Skin of body (tissue), 2 donors: ENCODE data around the gene OXT. TPM values are rescaled to one million over a fixed set of nuclear protein-coding genes. Genes with fewer than 3 reads are reported as not detected.

Source experiments
- DNase-seq: peaks from one replicate; lab custom pipeline; 2025; lab: John Stamatoyannopoulos, UW
- total RNA-seq: library from RNA; depleted of rRNA; stranded (reverse); fragments of >200 nt; gene quantifications from one replicate; pipeline ENCODE4 v1.2.3, GENCODE V29; 2014

Gene OXT
- total RNA-seq, 1 donor from 2014 or later: not detected

DNA sequence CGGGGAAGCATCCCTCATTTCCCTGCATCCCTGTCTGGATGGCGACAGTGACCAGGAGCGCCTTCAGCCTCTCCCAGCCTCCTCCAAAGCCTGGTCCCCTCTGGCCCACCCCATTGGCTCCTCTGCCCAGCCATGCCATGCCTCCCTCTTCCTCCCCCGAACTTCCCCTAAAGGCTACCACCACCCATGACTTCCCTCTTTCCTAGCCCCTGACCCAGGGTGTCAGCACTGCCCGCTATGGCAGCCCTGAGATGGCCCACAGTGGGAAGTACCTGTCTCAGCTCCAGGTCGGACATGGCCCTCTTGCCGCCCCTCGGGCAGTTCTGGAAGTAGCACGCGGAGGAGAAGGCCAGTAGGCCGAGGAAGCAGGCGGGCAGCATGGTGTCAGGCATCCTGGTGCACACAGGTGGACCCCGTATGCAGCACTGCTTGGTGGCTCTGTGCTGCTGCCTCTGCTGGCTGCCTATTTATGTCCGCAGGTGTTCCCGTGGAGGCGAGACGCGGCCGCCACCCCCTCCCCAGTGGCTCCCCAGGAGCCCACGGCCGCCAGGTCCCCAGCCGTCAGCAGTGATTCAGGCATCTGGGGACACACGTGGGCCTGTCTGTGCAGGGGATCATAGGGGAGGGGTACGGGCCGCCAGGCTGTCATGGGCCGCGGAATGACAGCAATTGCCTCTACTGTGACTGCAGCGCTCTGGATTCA lies 13.0 kb downstream of the OXT start, which contains the start of gene AVP:
AVP (minus strand) TSS at position 442 of the 703 bp plus-strand sequence; CDS start at position 392, 50 bp downstream.
- DNase-seq: no peak

DNA sequence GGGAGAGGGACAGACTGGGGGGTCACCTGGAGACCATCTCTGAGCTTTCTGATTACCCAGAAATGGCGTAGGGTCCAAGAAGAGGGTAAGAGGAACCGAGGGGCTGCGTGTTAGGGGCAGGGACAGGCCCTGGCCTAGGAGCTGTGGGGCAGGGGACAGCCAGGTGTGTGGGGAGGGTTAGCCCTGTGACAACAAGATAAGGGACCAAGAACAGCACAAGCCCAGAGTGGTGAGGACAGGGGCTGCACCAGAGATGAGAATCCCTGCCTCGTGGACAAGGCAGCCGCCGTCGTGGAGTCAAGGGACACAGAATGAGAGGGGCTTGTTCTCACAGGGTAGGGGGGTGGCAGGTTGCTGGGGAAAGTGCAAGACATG lies 13.6 kb downstream of the OXT start:
- no peak for DNase-seq

DNA sequence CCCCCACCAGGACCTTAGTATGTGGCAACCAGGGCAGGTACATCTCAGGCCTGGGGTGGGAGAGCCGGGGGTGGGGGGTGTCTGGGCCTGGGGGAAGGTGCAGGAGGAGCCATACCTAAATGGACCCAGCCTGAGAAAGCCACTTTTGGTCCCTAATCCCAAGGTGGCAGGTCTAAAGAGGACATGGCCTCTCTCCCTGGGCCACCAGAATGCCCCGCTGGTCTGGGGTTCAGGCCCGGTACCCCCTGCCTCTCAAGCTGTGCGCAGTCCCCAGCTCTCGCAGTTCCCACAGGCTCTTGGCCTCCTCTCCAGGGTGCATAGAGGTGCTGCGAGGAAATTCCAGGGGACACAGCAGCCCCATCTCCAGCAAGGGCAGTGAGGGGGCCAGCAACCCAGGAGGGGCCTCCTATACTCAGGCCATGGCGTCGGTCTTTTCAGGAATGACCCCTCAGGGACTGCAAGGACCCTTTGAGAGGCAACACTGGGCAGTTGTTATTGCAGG lies 14.2 kb downstream of the OXT start:
- DNase-seq: no peak

DNA sequence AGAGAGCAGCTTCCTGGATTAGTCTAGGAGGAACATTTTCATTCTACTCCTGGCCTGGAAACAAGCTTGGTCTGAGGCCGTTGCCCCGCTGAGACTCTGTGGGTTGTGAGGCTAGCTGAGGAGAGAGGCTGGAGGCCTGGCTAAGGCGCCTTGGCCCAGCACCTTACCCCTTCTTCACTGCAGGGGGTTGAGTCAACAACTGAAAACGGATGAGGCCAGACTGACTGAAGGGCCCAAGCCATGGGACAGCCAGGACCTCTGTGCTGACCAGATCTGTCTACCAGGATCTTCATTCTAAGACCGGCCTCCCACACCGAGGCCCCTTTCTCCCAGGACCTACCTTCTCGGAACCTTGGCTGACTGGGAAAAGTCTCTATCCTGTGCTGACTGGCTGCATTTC lies 16.6 kb downstream of the OXT start:
- DNase-seq: no peak

DNA sequence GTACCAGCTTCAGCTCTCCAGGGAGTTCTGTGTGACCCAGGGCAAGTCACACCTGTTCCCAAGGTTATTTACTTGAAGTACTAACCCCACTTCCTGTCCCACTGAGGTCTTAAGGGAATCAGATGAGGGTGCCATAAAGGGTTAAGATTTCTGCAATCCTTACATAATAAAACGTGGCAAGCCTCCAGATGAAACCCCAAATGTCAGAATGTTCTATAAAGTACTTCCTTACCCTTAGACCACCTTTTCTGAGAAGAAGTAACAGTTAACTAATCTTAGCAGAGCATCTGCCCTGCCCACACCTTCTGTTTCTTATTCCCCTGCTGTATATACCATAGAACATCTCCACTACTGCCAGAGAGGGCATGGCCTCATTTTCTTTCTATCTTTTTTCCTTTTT lies 19.1 kb downstream of the OXT start:
- no peak for DNase-seq

DNA sequence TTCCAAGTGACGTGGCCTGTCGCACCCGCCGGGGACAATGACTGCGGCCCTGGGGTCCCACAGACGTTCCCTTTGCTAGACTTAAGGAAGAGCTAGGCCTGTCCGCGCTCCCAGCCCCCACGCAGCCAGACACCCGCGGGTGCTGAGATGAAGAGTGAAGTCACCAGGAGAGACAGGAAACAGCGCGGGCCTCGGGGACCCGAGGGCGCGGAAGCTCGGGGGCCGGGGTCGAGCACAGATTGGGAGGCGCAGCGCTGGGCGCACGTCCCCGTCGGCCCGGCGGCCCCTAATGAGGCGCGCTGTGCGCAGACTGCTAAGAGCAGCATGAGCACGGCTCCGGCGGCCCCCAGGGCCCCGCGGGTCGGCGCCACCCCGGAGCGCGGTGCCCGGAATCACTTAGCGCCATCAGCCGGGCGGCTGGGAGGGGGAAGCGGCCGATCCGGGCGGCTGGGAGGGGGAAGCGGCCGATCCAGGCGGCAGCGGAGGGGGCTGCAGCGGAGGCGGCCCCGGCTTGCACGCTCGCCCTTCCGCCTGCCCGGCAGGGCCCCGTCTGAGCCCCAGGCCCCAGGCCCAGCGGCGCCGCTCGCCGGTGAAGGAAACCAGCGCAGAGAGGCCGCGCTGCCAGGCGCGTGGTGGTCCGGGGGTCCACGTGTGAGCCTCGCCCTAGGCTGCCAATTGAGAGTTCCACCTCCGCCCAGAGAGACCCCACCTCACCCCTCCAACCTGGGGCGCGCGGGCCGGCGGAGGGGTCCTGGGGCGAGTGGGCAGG lies 21.4 kb downstream of the OXT start:
- DNase-seq: no peak

DNA sequence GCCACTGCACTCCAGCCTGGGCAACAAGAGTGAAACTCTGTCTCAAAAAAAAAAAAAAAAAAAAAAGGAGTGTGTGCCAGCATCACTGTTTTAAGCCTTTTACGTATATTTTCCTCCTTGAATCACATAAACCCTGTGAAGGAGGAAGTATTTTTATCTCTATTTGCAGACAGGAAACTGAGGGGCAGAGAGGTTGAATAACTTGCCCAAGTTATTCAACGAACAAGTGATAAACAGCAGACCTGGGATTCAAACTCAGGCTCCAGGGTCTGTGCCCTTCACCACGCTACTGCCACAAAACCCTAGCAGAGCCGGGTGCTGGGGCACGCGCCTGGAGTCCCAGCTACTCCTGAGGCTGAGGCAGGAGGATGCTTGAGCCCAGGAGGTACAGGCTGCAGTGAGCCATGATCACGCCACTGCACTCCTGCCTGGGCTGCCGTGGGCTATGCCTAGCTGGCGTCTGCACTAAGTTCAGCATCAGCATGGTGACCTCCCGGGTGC lies 22.5 kb downstream of the OXT start:
- DNase-seq: no peak

DNA sequence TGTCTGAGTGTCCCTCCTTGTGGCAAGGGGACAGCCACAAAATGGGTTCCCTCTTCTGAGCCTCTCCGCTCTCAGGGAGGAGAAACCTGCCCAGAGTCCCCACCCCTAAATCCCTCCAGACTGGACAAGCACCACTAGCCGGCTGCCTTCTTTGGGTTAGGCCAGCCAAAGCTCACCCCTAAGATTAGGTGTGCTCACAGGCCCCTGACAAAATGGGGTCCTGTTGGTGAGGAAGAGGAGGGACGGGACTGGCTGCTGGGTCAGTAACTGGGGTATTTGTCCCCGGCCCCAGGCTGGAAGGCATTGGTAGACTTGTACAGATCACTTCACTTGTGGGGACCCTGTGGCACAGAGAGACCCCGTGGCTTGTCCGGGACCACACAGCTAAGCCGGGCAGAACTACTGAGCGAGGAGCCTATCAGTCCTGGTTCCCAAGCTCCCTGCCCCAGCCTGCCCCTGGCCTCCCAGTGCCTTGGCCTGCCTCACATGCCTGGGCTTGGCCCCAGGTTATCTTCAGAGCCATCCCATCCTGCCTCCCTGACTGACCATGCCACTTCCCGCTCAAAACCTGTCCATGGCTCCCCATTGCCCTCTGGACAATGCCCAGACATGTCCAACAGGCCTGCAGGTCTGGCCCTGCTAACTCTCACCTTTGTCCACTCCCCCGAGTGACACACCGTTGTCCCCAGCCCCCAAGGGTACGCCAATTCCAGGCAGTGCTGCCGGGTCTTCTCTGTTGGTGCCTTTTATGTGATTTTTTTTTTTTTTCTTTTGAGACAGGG lies 23.6 kb downstream of the OXT start:
- DNase-seq: no peak

DNA sequence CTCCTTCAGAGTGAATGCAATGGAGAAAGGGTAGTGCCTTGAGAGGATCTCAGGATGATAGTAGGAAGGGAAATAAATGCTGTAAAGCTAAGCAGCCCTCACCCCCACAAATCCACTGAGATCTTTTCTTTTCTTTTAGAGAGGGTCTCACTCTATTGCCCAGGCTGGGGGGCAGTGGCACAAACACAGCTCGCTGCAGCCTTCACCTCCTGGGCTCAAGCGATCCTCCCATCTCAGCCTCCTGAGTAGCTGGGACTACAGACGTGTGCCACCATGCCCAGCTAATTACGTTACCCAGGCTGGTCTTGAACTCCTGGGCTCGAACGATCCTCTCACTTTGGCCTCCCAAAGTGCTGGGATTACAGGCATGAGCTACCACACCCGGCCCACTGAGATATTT lies 29.1 kb downstream of the OXT start:
- no peak for DNase-seq

DNA sequence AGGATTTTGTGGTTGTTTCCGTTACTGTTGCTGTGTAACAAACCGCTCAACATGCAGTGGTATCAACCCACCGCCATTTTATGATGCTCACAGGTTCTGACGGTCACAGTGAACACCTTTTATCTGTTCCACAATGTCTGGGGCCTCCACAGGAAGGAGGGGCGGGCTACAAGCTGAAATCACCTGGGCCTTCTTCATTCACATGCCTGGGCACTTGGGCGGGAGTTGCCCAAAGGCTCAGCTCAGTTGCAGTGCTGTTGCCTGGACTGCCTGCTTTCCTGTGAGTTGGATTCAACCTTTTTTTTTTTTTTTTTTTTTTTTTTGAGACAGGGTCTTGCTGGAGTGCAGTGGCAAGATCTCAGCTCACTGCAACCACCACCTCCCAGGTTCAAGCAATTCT lies 29.8 kb downstream of the OXT start:
- no peak for DNase-seq

DNA sequence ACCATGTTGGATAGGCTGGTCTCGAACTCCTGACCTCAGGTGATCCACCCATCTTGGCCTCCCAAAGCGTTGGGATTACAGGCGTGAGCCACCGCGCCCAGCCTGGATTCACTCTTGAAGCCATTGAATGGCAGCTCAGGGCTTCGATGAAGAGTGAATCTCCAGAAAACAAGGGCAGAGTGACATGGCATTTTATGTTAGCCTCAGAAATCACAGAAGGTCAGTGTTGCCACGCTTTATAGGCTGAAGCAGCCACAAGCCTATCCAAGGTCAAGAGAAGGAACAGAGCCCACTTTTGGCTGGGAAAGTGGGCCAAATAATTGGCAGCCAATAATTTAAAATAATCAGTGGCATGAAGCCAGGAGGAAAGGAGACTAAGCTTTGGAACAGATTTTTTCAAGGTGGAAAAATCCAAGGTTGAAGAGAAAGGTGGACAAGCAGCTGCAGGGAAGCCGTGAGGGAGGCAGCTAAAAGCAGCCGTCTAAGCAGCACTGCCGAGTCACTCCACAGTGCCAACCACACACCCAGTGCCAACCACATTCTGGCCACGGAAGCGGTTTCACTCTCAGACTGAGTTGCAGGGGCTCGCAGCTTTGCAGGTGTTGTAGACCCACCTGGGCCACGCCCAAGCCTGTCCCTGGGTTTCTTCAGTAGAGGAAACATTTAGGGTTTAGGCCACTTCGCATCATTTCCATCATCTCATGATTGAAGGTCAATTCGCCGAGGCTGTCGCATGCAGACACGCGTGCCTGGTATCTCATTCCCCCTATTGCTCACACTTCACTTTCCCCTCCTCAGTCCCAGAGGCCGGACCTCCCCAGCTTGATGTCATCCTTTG lies 30.5 kb downstream of the OXT start:
- no peak for DNase-seq

DNA sequence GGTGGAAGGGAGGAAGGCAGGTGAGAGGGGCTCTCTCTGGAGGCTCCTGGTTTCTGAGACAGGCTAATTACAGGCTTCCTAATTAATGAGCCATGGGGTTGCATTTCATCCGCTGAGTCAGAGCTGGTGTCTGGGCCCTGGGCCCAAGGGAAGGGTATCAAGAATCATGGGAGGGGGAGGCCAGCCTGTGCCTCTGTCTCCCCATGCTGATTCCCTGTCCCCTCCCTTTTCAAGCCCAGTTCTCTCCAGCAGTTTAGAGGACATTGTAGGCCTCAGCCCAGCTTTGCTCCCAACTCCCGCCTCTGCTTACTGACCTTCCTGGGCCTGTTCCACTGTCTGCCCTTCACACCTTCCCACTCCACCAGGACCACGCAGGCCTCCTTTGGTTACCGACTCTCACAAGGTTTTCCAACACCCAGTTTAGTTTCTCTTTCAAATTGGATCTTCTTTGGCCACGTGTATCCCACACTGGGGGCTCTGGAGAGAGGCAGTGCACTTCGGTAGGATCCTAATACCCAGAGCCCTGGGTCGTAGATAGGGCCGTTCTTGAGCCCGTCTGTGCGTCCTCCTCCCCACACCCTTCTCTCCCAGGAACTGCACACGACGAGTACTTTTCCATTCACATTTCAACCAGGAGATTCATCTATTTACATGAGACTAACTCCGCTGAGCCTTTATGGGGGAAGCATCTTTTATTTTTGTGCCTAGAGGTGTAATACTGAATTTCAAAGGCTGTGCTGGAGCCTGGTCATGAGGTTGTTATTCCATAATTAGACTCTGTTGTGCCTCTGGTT lies 31.4 kb downstream of the OXT start:
- DNase-seq: no peak

DNA sequence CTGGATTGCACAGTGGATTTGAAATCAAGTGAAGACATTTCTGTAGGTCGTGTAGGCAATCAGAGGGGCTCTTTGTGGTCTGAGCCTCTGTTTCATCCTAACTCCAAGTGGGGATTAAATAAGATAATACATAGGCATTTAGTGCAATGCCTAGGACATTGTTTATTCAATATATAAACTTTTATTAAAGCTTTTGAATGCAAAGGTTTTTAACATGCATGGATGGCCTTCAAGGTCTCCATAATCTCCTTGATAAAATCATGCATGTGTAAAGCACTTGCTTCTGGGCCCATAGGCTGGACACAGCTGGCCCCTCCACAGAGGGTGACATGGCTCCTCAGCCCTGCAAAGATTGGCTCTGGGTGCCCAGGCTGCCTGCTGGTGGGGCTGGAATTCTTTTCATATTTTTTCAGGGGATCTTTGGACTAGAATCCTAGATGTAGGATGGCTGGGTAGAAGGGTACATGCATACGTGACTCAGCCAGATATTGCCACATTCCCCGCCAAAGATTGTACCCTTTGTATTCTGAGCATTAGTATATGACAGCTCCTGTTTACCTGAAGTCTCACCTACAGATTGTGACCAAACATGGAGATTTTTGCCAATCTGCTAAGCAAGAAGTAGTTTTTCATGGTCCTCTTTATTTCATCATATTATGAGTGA lies 32.1 kb downstream of the OXT start:
- DNase-seq: no peak

DNA sequence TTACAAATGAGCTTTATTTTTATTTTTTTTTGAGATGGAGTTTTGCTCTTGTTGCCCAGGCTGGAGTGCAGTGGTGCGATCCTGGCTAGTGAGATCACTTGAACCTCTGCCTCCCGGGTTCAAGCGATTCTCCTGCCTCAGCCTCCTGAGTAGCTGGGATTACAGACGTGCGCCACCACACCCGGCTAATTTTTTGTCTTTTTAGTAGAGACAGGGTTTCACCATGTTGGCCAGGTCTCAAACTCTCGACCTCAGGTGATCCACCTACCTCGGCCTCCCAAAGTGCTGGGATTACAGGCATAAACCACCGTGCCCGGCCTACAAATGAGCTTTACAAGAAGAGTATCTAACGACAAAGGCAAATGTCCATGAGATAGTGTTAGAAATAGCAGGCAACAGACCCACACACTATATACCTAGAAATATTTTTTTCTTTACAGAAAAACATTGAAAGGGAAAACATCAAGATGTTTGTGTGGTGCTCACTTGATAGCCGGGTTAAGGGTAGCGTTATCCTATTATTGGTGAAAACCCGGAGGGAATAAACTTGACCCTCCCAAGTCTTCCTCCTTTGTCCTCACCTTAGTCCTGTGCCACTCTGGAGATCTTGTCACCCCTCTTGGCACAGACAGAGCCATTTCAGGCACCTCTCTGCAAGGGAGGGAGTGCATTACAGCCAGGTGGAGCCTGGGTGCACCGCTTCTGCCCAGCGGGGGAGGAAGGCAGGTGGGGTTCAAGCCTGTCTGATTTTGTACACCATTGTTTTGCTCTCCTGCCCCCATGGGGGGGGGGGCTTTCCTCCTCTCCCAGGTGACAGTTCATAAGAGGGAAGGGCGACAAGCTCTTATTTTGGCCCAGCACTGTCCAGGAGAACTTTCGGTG lies 34.1 kb downstream of the OXT start:
- DNase-seq: no peak

DNA sequence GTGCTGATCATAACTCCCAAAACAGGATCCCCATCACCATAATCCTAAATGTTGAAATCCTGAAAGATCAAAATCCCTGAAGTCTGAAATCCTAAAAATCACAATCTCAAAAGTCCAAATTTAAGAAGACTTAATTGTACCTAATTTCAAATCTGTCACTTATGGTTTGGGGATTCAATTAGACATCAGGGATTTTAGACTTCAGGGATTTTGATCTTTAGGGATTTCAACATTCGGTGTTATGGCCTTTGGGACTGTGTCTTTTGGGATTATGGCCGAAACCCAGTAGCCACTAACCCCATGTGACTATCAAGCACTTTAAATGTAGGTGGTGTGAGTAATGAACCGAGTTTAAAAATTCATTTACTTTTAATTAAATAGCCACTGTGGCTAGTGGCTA lies 34.8 kb downstream of the OXT start:
- DNase-seq: no peak

DNA sequence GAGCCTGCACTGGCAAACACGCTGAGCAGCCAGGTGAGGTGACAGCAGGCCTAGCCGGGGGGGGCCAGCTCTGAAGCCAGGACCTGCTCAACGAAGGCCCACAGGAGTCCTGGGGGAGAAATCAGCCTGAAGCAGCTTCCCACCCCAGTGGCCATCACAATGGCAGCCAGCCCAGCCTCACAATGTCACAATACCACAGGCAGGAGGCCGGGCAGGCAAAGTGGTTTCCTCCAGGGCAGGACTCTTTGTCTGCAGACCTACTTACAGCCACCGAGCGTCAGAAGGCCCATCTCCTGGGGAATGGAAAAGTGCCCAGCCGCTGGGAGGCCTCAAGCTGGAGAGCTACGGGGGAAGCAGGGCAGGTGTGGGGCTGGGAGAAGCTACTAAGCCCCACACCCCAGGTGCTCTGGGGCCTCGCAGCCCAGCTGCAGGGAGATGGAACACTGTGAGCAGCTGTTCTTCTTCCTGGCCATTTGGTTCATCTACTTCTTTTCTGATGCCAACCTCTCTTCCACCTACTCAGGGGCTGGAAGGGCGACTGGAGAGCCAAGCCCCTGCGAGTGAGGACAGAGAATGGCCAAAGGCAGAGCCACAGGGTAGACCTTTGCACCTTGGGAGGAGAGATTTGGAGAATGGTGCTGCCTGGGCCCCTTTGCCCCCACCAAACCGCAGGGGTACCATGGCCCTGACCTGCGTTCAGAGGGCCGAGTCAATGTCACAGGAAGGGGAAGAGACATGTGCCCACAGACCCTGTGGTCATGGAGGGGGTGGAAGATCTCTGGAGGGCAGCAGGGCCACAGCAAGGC lies 35.4 kb downstream of the OXT start:
- no peak for DNase-seq

DNA sequence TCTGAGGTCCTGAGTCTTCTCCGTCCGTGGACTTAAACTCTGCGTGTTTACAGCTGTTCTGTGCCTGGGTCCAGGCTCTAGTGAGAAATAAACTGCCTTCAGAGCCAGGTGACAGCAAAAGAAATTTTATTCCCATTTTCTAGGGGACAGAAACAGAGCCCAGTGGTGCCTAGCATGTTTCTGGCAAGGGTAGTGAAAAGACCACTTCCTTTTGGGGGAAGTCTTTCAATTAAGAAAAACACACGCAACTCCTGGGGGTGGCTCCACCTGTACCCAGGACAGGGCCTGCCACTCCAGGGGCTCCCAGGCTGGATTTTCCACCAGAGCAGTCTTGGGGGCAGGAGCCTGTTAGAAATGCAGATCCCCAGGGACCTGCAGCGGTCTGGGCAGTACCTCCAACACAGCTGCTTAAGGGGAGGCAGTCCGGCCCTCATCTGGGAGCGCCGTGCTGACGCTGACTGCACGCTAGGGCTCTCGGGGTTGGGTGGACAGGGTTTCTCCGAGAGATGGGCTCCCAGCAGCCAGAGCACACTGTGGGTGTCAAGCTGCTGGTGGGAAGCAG lies 36.1 kb downstream of the OXT start:
- no peak for DNase-seq
